ENCODE results near the gene TAF6. TPM values are rescaled to one million over a fixed set of nuclear protein-coding genes. Genes with fewer than 3 reads are reported as not detected.
A peak's percentile ranks its signal among the peaks of the same experiment; 100 is the strongest.

The TAF6 gene
- total and polyA plus RNA-seq, 9 of the 15 experiments (the other 6 are each of a cell fraction or from before 2014, with no cell fraction given) = 0.78 to 78.7 (median 21.3) TPM

DNA sequence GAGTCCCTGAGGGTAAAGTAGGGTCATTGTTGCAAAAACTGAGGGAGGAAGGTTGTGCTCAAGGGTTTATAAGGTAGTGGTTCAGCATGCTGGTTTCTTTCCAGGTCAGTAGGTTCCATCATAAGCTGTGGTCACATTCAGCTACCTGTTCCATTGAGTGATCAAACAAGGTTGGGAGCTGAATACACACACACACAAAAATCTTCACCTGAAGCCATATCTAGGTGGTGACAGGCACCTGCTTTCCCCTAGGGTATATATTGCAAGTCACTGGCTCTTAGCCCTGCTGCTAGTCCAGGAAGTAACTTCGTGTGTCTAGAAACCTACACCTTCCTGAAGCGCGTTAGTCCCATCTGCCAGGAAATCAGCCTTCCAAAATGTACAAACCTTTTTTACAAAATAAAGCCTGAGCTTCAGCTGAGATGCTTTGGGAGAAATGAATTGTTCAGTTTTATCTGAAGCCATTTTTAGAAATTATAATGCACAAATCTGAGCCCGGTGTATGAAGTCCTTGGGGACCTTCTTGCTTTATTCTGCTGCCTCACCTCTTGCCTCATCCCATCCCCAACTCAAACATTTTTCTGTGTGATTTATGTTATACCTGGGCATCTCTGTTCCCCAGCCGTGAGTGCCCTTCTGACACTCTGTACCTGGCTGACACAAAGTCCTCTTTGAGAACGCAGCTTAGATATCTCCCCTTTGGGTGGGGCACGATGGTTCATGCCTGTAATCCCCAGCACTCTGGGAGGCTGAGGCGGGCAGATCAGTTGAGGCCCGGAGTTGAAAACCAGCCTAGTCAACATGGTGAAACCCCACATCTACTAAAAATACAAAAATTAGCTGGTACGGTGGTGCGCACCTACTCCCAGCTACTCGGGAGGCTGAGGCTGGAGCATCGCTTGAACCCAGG lies 18.9 kb upstream of the TAF6 start:
- no TSS peak for BruUV-seq (replicated peaks)
- H3K79me2 ChIP-seq (ENCODE audit: control insufficient read depth, insufficient read depth, low read length) = no peaks in the 10 kb centered on the region
- ATAC-seq = peak; percentile 57
- no peaks in the 10 kb centered on the region for H3K9me1 ChIP-seq (ENCODE audit: control insufficient read depth, insufficient read depth, low read length)
- in situ Hi-C loops (cut with MboI) (no loop called here), intact Hi-C loops (cut with micrococcal nuclease) (no loop called here)
- H2AFZ ChIP-seq (ENCODE audit: low read depth, low read length) = no peak overlapping the region
- H3K27me3 ChIP-seq (ENCODE audit: control insufficient read depth in 2 of 2, insufficient read depth in 2 of 2, low read length in 2 of 2) = peaks cover 11 to 18% of the 10 kb centered on the region in 2 experiments; a peak in 4 of 5 replicates
- no peaks in the 10 kb centered on the region for H3K9me3 ChIP-seq (replicated peaks; ENCODE audit: control insufficient read depth, insufficient read depth, low read depth, low read length)
- no peaks in the 10 kb centered on the region for H3K4me1 ChIP-seq (replicated peaks in 1 of 2; ENCODE audit: control insufficient read depth in 2 of 2, insufficient read depth in 2 of 2, low read length in 2 of 2)
- no peak for FAIRE-seq
- CTCF ChIA-PET (ENCODE audit: low intra/inter-chr PET ratio) = interaction anchor here (0.6 kb wide), 1 partner anchor 74 kb away, joined by 3 read pairs; no protein-coding TSS in a partner anchor
- TF ChIP-seq, protein P1, sequence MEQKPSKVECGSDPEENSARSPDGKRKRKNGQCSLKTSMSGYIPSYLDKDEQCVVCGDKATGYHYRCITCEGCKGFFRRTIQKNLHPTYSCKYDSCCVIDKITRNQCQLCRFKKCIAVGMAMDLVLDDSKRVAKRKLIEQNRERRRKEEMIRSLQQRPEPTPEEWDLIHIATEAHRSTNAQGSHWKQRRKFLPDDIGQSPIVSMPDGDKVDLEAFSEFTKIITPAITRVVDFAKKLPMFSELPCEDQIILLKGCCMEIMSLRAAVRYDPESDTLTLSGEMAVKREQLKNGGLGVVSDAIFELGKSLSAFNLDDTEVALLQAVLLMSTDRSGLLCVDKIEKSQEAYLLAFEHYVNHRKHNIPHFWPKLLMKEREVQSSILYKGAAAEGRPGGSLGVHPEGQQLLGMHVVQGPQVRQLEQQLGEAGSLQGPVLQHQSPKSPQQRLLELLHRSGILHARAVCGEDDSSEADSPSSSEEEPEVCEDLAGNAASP (IDR thresholded peaks at IDR 0.05) = no peak
- TF ChIP-seq C11orf30 (IDR thresholded peaks at IDR 0.05; ENCODE audit: low read depth) = 0 out of 2 replicates have a peak, but pooled peaks have one; percentile 6
- no peak for TF ChIP-seq NFIC (IDR thresholded peaks at IDR 0.05)
- TF ChIP-seq, protein P2, sequence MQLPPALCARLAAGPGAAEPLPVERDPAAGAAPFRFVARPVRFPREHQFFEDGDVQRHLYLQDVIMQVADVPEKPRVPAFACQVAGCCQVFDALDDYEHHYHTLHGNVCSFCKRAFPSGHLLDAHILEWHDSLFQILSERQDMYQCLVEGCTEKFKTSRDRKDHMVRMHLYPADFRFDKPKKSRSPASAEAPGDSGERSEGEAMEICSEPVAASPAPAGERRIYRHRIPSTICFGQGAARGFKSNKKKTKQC (CRISPR knock-in tag; IDR thresholded peaks at IDR 0.05) = no peak
- no peak for TF ChIP-seq JUNB (CRISPR knock-in tag; conservative IDR thresholded peaks at IDR 0.05)
- TF ChIP-seq NFE2 (IDR thresholded peaks at IDR 0.05; ENCODE audit: low read depth) = 0 out of 2 replicates have a peak, but pooled peaks have one; percentile 35
- H4K20me1 ChIP-seq (replicated peaks; ENCODE audit: control insufficient read depth, insufficient read depth, low read length) = no peaks in the 10 kb centered on the region
- H3K4me3 ChIP-seq = no peak overlapping the region
- POLR2A ChIA-PET = interaction anchor here (1.4 to 1.7 kb wide), 2 partner anchors 10 to 11 kb away, joined by 4 to 5 read pairs; partner anchors contain the start of gene MBLAC1
- H3K27ac ChIP-seq (ENCODE audit: extremely low read depth, low read depth, low read length) = no peak overlapping the region
- H3K9ac ChIP-seq (ENCODE audit: insufficient read depth in 1 of 2, low read depth in 2 of 2, low read length in 2 of 2) = no peak overlapping the region
- no peaks in the 10 kb centered on the region for H3K36me3 ChIP-seq (ENCODE audit: control insufficient read depth, insufficient read depth, low read length)
- H3K4me2 ChIP-seq (ENCODE audit: insufficient read depth, low read length) = no peak overlapping the region
- DNase-seq (ENCODE audit: extremely low read depth in 1 of 4, low spot score in 3 of 4) = peak in 1 of 4 experiments; percentile 8
- WGBS (ENCODE audit: insufficient coverage, low coverage, missing lambda C conversion rate) = 37% methylated on average over 13 of the region's 13 CpGs

All from K562 (cell line).